ENCODE measurements around the gene TMEM50B. TPM values are rescaled to one million over a fixed set of nuclear protein-coding genes. Genes with fewer than 3 reads are reported as not detected.
A peak's percentile ranks its signal among the peaks of the same experiment; 100 is the strongest.

TMEM50B gene
- total RNA-seq = 100 to 1,000 TPM in 1 of 4 donors, 10 to 100 TPM in 3; 64.4 to 116 (median 94.7) TPM

DNA sequence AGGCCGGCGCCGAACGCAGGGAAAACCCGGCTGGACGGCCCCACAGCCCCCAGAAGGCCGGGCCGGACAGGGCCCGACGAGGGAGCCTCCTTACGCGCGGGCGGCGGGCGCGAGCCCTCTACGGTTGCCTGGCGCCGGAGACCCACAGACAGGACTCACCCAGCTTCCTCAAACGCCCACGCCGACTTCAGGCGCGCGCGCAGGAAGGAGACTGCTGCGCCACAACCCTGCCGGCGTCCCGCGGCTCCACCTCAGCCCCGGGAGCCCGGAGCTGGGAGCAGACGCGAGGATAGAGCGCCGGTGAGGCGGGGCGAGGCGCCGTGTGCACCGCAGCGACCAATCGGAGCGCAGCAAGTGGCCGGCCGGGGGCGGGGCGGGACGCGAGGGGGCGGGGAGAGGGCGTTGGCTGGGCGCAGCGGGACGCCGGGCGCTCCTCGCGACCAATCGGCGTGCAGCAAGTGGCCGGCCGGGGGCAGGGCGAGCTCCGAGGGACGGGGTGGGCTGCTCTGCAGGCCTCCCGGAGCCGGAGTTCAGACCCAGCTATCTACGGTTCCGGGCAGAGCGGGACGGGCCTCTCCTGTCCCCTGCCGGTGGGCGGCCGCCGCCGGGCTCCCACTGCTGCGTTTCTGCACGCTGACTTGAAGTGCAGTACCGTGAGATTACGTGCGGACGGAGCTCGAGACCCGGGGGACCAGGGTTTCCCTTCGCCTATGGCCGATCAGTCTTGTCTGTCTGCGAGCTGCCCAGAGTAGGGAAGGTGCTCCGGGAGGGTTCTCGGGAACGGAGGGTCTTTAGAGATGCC lies at the start of gene TMEM50B:
Gene TMEM50B, minus strand, starts transcription at position 296 of the 802 bp plus-strand sequence. CDS start 11,089 bp downstream, outside the sequence.
- H3K36me3 ChIP-seq = no peaks in the 10 kb centered on the region
- H3K27ac ChIP-seq = peak within 1 kb of the TSS; percentile 96 to 99 (median 98)

DNA sequence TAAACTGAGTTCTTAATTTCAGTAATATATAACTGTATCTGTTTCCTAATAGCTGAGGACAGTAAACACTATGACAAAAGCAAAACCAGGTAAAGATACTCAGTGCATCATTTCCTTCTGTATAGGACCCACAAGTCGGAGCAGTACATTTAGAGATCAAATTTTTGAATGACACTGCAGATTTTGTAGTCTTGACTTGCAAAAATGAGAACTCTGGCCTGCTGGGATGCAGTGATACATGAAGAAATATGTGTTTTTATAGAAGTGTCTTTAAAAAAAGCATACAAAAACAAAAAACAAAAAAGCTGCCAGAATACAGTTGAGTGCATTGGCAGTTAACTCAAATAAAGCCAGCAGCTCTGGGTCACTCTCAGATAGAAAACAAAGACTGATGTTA lies 43.2 kb upstream of the TMEM50B start:
- Histone ChIP-seq H3K4me3 (no peak overlapping the region), H3K27ac (no peak overlapping the region), H3K27me3 (no peaks in the 10 kb centered on the region), H3K36me3 (peaks cover 0 to 62% (median 2%) of the 10 kb centered on the region in 3 donors), H3K4me1 (no peaks in the 10 kb centered on the region), H3K9me3 (no peaks in the 10 kb centered on the region)
- DNase-seq = no peak
- TF ChIP-seq, protein P1, sequence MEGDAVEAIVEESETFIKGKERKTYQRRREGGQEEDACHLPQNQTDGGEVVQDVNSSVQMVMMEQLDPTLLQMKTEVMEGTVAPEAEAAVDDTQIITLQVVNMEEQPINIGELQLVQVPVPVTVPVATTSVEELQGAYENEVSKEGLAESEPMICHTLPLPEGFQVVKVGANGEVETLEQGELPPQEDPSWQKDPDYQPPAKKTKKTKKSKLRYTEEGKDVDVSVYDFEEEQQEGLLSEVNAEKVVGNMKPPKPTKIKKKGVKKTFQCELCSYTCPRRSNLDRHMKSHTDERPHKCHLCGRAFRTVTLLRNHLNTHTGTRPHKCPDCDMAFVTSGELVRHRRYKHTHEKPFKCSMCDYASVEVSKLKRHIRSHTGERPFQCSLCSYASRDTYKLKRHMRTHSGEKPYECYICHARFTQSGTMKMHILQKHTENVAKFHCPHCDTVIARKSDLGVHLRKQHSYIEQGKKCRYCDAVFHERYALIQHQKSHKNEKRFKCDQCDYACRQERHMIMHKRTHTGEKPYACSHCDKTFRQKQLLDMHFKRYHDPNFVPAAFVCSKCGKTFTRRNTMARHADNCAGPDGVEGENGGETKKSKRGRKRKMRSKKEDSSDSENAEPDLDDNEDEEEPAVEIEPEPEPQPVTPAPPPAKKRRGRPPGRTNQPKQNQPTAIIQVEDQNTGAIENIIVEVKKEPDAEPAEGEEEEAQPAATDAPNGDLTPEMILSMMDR (IDR thresholded peaks at IDR 0.05) = no peak
- no peak for TF ChIP-seq POLR2A (IDR thresholded peaks at IDR 0.05)

More for the DNA sequence above, at the start of gene TMEM50B:
- H3K4me1 ChIP-seq = peaks cover 0 to 8% (median 3%) of the 10 kb centered on the region in 4 donors
- peak within 1 kb of the TSS; percentile 89 to 95 (median 91) for H3K4me3 ChIP-seq
- no peaks in the 10 kb centered on the region for H3K27me3 ChIP-seq
- H3K9me3 ChIP-seq = no peaks in the 10 kb centered on the region
- DNase-seq = peak; percentile 92 to 100 (median 98)
- TF ChIP-seq POLR2A (IDR thresholded peaks at IDR 0.05) = peak; percentile 81 to 93
- TF ChIP-seq, protein P1 (IDR thresholded peaks at IDR 0.05) = peak; percentile 32 to 70 (median 50)

DNA sequence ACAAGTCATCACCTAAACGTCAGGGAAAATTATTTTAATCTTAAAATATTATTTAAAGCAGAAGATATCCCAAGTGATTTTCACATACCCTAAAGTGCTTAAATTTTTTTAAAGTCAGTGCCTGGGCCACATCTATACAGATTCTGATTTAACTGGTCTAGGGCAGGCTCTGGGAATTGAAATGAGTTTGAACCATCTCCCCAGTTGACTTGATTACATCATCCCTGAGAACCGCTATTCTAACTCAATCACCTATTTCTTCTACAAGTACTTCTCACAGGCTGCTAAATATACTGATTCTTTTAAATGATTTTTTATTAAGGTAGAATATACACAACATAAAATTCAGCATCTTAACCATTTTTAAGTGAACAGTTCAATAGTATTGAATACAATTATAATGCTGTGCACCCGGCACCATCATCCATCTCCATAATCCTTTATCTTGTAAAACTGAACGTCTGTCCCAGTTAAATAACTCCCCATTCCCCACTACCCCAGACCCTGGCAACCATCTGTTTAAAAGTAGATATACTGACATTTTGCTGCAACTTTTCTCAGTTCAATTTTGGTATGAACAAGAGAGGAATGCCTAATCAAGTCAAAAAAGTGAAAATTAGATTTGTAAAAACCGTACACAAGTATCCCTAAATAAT lies 42.7 kb upstream of the TMEM50B start:
- H3K27me3 ChIP-seq = no peaks in the 10 kb centered on the region
- no peaks in the 10 kb centered on the region for H3K4me1 ChIP-seq
- H3K36me3 ChIP-seq = peaks cover 0 to 62% (median 0%) of the 10 kb centered on the region in 3 donors
- H3K27ac ChIP-seq = no peak overlapping the region
- DNase-seq = no peak
- no peak overlapping the region for H3K4me3 ChIP-seq
- TF ChIP-seq, protein P1 (IDR thresholded peaks at IDR 0.05) = no peak
- TF ChIP-seq POLR2A (IDR thresholded peaks at IDR 0.05) = no peak
- H3K9me3 ChIP-seq = no peaks in the 10 kb centered on the region

DNA sequence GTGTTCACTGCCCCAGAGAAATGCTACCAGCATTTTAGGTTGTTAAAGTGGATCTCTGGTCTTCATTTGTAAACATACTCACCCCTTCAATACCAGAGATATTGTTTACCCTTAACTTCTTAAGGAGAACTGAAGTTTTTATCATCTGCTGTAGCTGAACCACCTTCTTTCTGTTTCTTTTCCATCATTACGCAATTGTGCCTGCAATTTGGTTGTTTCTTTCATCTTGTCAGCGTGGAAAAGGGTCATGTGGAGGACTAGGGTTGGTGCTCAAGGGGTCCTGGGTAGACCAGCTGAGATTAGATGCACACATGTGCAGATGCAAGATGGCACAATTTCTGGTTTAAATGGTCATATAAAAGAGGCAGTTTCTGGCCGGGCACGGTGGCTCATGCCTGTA lies 39.1 kb upstream of the TMEM50B start:
- Histone ChIP-seq H3K36me3 (peaks cover 0 to 64% (median 0%) of the 10 kb centered on the region in 3 donors), H3K27ac (no peak overlapping the region), H3K4me1 (no peaks in the 10 kb centered on the region), H3K27me3 (no peaks in the 10 kb centered on the region), H3K9me3 (no peaks in the 10 kb centered on the region), H3K4me3 (no peak overlapping the region)
- DNase-seq = no peak
- TF ChIP-seq, protein P1 (IDR thresholded peaks at IDR 0.05) = no peak
- TF ChIP-seq POLR2A (IDR thresholded peaks at IDR 0.05) = no peak

DNA sequence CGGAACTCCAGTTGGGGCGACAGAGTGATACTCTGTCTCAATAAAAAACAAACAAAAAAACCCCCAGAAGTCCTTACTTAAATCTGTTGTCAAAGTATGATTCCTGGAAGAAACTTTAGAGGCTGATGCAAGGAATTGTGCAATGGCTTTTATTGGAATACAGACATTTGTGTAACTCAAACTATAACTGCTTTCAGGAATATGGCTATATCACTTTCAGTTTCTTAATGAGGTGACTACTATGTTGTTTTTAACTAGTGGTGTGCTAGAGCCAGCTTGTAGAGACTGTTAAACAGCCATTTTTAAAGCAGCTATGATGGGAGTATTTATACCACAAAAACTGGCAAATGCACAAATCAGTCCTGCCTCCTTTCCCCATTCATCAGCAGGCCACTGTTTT lies 34.5 kb upstream of the TMEM50B start:
- no peak for DNase-seq
- H3K27ac ChIP-seq = no peak overlapping the region
- no peak overlapping the region for H3K4me3 ChIP-seq
- no peaks in the 10 kb centered on the region for H3K9me3 ChIP-seq
- H3K27me3 ChIP-seq = no peaks in the 10 kb centered on the region
- H3K36me3 ChIP-seq = peaks cover 0 to 88% (median 0%) of the 10 kb centered on the region in 3 donors
- no peak for TF ChIP-seq POLR2A (IDR thresholded peaks at IDR 0.05)
- TF ChIP-seq, protein P1 (IDR thresholded peaks at IDR 0.05) = no peak
- no peaks in the 10 kb centered on the region for H3K4me1 ChIP-seq
